Measurements from ENCODE around the gene ZNF446.

DNA sequence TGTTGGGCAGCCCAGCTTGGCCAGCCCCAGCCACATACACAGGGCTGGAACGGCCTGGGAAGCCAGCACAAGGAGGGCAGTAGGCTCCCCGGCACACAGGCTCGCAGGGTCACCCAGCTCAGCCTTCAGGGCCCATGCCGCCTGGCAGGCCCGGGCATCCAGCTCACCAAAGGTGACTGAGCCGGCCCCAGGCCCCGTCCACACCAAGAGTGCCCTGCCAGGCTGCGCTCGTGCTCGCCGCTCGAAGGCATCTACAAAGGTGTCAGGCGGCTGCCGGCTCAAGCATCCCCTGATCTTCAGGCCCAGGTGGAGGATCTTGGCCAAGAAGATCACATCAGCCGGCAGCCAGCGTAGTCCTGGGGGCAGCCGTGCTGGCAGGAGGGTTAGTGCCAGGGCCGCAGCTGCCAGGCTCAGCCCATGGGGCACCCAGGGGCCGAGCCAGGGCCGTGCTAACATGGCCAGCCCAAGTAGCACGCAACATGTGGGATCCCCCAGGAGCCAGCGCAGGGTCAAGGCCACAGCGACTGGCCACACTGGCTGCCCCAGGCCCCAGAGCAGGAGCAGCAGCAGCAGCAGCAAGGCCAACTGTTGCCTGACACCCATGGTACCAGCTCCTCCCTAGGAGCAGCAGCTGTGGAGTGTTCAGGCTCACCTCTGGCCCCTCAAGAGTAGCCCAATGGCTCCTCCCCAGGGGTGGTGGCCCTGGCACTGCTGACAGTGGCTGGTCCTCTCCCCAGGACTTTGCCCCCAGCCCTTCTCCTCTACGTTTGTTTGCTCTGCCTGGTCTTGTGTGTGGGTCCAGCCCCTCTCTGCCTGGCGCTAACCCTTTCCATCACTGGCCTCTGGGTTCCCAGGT is 35.4 kb downstream of the ZNF446 start, which contains the start of gene SLC27A5:
- no peak for TF ChIP-seq EZH2 (IDR thresholded peaks at IDR 0.05; ENCODE audit: borderline replicate concordance, insufficient read depth, low read depth, low read length, poor library complexity, severe bottlenecking)
- TF ChIP-seq, protein P1, sequence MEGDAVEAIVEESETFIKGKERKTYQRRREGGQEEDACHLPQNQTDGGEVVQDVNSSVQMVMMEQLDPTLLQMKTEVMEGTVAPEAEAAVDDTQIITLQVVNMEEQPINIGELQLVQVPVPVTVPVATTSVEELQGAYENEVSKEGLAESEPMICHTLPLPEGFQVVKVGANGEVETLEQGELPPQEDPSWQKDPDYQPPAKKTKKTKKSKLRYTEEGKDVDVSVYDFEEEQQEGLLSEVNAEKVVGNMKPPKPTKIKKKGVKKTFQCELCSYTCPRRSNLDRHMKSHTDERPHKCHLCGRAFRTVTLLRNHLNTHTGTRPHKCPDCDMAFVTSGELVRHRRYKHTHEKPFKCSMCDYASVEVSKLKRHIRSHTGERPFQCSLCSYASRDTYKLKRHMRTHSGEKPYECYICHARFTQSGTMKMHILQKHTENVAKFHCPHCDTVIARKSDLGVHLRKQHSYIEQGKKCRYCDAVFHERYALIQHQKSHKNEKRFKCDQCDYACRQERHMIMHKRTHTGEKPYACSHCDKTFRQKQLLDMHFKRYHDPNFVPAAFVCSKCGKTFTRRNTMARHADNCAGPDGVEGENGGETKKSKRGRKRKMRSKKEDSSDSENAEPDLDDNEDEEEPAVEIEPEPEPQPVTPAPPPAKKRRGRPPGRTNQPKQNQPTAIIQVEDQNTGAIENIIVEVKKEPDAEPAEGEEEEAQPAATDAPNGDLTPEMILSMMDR (IDR thresholded peaks at IDR 0.05): no peak
